Measurements from ENCODE around the gene RPL4.

- TF ChIP-seq, protein P1, sequence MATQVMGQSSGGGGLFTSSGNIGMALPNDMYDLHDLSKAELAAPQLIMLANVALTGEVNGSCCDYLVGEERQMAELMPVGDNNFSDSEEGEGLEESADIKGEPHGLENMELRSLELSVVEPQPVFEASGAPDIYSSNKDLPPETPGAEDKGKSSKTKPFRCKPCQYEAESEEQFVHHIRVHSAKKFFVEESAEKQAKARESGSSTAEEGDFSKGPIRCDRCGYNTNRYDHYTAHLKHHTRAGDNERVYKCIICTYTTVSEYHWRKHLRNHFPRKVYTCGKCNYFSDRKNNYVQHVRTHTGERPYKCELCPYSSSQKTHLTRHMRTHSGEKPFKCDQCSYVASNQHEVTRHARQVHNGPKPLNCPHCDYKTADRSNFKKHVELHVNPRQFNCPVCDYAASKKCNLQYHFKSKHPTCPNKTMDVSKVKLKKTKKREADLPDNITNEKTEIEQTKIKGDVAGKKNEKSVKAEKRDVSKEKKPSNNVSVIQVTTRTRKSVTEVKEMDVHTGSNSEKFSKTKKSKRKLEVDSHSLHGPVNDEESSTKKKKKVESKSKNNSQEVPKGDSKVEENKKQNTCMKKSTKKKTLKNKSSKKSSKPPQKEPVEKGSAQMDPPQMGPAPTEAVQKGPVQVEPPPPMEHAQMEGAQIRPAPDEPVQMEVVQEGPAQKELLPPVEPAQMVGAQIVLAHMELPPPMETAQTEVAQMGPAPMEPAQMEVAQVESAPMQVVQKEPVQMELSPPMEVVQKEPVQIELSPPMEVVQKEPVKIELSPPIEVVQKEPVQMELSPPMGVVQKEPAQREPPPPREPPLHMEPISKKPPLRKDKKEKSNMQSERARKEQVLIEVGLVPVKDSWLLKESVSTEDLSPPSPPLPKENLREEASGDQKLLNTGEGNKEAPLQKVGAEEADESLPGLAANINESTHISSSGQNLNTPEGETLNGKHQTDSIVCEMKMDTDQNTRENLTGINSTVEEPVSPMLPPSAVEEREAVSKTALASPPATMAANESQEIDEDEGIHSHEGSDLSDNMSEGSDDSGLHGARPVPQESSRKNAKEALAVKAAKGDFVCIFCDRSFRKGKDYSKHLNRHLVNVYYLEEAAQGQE (IDR thresholded peaks at IDR 0.05; ENCODE audit: borderline replicate concordance) = no peak
- TF ChIP-seq, protein P2, sequence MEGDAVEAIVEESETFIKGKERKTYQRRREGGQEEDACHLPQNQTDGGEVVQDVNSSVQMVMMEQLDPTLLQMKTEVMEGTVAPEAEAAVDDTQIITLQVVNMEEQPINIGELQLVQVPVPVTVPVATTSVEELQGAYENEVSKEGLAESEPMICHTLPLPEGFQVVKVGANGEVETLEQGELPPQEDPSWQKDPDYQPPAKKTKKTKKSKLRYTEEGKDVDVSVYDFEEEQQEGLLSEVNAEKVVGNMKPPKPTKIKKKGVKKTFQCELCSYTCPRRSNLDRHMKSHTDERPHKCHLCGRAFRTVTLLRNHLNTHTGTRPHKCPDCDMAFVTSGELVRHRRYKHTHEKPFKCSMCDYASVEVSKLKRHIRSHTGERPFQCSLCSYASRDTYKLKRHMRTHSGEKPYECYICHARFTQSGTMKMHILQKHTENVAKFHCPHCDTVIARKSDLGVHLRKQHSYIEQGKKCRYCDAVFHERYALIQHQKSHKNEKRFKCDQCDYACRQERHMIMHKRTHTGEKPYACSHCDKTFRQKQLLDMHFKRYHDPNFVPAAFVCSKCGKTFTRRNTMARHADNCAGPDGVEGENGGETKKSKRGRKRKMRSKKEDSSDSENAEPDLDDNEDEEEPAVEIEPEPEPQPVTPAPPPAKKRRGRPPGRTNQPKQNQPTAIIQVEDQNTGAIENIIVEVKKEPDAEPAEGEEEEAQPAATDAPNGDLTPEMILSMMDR (IDR thresholded peaks at IDR 0.05; ENCODE audit: poor library complexity, severe bottlenecking) = no peak
- TF ChIP-seq POLR2AphosphoS5 (IDR thresholded peaks at IDR 0.05) (no peak), EZH2 (IDR thresholded peaks at IDR 0.05; ENCODE audit: borderline replicate concordance, insufficient read depth, low read length, poor library complexity, severe bottlenecking) (no peak), RAD21 (conservative IDR thresholded peaks at IDR 0.05) (no peak)
These were observed 29.7 kb downstream of the RPL4 start for GRCh38 chr15:66474963-66475362.

Data from neural cell (in vitro differentiated cells).